GM10248 (cell line): ENCODE data around the gene FRAT1.

ENCODE experiments used
- CTCF ChIA-PET: fragments of 300-600 bp; sonication (Branson Sonifier 250); formaldehyde crosslinking; extraction: SDS; loops from one replicate; lab custom pipeline; 2021; ENCODE audit warnings: antibody characterized with exemption; lab: Yijun Ruan, JAX
- POLR2A ChIA-PET: fragments of 350-650 bp; sonication (Branson Sonifier 250); formaldehyde crosslinking; extraction: SDS; loops from one replicate; lab custom pipeline; 2020; ENCODE audit warnings: antibody characterized with exemption; lab: Yijun Ruan, JAX
- DNase-seq: peaks from one replicate; pipeline ENCODE4 v3.0.0; 2012; ENCODE audit errors: extremely low spot score
- TF ChIP-seq, protein P1 (sequence below): IDR thresholded peaks from 2 replicates; pipeline ENCODE4 v1.5.1; 2012; ENCODE audit warnings: mild to moderate bottlenecking, low read depth; ENCODE audit errors: extremely low read depth, missing control alignments, control extremely low read depth

FRAT1 gene

DNA sequence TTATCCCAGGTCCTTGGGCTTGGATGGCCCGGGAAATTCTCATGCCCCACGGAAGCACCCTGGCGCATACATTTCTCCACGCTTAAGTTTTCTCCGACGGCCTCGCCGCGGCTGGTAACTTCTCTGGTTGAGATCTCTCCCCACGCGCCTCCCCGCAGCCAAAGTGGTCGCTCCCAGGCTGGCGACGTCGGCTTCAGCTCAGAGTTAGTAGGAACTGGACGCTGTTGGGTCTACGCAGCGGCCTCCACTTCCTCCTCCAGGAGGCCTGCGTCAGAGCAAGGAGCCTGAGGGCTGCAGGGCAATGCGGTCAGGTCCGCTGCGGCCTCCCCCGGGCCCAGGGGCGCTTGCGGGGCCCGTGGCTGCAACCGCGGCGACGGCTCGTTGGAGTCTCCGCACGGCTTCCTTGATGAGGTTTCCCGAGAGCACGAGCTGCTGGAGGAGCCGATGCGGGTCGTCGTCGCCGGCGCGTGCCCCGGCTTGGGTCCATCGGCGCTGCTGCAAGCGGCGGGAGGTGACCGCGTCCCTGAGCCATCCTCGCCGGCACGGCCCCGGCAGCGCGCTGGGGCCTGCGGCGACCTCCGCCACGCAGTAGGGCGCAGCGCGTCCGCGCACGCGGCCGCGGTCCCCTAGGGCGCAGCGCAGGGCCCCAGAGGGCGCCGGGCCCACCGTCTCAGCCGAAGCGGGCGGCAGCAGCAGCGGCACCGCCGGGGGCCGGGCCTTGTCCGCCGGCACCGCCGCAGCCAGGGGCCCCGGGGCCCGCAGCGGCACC lies 14.7 kb downstream of the FRAT1 start:
- POLR2A ChIA-PET = interaction anchor here (0.6 kb wide), 1 partner anchor 405 kb away, joined by 3 read pairs; no protein-coding TSS in a partner anchor

DNA sequence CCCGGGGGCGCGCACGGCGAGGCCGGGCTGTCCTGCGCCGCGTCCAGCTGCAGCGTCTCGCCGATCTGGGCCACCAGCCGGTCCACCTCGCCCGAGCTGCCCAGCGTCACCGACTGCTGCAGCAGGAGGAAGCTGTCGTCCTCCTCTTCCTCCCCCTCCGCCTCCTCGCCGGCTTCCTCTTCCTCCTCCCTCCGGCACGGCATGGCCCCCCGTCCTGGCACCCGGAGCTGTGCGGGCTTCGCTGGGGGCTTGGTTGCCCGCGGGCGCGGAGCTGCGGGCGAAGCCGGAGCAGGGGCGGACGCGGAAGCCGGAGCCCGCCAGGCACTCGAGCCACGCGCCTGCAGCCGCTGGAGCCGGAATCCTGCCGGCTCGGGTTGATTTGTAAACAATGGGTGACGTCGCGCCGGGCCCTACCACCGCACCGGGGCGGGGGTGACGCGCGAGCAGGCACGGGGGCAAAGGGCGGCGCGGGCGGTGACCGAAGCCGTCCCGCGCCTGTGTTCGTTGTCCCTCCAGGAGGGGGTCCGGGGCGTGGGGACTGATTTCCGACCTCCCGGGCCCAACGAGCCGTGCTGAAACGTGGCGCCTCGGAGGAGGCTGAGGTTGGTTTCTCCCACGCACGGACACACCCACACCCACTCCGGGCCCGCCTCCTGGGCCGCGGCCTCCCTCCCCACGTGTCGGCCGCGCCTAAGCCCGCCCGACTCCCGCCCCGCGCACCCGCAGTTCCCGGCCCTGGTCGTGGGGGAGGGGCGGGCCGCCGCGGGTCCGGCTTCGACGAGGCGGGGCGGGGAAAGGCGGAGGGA lies 15.5 kb downstream of the FRAT1 start, which contains the start of gene FRAT2:
TSS of gene FRAT2 (minus strand) at position 360 of the 806 bp plus-strand sequence. CDS start at position 203, 157 bp downstream.
- CTCF ChIA-PET = interaction anchor here (1.2 to 4.5 kb wide), 3 partner anchors 10 to 16 kb away, joined by 3 to 24 read pairs (median 3); partner anchors contain the start of gene FRAT1
- TF ChIP-seq, protein P1, sequence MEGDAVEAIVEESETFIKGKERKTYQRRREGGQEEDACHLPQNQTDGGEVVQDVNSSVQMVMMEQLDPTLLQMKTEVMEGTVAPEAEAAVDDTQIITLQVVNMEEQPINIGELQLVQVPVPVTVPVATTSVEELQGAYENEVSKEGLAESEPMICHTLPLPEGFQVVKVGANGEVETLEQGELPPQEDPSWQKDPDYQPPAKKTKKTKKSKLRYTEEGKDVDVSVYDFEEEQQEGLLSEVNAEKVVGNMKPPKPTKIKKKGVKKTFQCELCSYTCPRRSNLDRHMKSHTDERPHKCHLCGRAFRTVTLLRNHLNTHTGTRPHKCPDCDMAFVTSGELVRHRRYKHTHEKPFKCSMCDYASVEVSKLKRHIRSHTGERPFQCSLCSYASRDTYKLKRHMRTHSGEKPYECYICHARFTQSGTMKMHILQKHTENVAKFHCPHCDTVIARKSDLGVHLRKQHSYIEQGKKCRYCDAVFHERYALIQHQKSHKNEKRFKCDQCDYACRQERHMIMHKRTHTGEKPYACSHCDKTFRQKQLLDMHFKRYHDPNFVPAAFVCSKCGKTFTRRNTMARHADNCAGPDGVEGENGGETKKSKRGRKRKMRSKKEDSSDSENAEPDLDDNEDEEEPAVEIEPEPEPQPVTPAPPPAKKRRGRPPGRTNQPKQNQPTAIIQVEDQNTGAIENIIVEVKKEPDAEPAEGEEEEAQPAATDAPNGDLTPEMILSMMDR = no peak
- POLR2A ChIA-PET = no interaction called here
- DNase-seq = peak; percentile 96

More for the DNA sequence above, 14.7 kb downstream of the FRAT1 start:
- CTCF ChIA-PET = interaction anchor here (0.8 to 4.5 kb wide), 8 partner anchors 9 to 59 kb away, joined by 3 to 24 read pairs (median 4); partner anchors contain the start of gene FRAT1
- no peak for DNase-seq
- TF ChIP-seq, protein P1 = no peak

DNA sequence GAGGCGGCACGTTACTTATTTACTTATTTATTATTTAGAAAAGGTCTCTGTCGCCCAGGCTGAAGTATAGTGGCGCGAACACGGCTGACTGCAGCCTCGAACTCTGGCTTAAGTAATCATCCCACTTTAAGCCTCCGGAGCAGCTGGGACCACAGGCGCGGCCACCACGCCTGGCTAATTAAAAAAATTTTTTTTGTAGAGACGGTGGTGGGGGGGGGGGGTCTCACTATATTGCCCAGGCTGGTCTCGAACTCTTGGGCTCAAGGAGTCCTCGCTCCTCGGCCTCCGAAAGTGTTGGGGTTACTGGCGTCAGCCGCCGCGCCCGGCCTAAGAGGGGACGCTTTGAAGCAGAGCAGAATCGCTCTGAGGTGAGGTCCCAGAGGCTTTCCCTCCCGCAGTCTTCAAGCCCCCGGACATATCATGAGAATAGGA lies 16.1 kb downstream of the FRAT1 start:
- ChIA-PET CTCF (no interaction called here), POLR2A (no interaction called here)
- DNase-seq = no peak
- TF ChIP-seq, protein P1 = no peak

DNA sequence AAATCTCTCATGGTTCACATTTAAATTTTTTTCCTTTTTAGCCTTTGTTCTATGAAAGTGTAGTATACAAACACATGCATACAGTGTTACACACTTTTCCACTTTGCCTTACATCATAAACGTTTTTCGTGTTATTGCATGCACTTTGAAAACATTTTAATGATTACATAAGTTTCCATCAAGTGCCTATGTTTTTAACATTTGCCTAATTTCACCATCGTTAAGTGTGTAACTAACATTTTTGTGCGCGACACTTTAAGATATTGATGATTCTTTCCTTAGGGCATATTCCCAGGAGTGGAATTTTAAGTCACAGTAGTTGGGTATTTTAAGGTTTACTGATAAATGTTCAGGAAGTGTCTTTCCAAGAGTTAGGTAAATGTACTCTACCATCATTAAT lies 16.9 kb downstream of the FRAT1 start:
- ChIA-PET POLR2A (no interaction called here), CTCF (no interaction called here)
- TF ChIP-seq, protein P1 = no peak
- DNase-seq = no peak

DNA sequence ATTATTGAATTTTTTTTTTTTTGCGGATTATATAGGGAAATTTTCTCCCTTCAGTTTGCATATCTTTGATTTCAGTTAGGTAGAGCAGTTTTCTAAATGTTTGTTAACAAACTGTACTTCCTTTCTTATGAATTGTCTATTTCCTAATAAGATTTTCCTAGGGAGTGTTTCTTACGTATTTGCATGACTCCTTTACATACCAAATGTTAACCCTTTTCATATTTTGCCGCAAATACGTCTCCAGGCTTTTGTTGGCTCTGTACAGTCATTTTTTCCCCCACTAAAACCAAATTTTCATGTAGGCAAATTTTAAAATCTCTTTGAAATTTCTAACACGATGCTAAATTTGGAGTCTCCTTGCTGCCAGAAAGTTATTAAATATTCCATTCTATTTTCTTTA lies 17.4 kb downstream of the FRAT1 start:
- POLR2A ChIA-PET = no interaction called here
- TF ChIP-seq, protein P1 = no peak

More for the DNA sequence above, 17.4 kb downstream of the FRAT1 start:
- no peak for DNase-seq
- CTCF ChIA-PET = no interaction called here
